Measurements from ENCODE around the gene MKI67.

The MKI67 gene

DNA sequence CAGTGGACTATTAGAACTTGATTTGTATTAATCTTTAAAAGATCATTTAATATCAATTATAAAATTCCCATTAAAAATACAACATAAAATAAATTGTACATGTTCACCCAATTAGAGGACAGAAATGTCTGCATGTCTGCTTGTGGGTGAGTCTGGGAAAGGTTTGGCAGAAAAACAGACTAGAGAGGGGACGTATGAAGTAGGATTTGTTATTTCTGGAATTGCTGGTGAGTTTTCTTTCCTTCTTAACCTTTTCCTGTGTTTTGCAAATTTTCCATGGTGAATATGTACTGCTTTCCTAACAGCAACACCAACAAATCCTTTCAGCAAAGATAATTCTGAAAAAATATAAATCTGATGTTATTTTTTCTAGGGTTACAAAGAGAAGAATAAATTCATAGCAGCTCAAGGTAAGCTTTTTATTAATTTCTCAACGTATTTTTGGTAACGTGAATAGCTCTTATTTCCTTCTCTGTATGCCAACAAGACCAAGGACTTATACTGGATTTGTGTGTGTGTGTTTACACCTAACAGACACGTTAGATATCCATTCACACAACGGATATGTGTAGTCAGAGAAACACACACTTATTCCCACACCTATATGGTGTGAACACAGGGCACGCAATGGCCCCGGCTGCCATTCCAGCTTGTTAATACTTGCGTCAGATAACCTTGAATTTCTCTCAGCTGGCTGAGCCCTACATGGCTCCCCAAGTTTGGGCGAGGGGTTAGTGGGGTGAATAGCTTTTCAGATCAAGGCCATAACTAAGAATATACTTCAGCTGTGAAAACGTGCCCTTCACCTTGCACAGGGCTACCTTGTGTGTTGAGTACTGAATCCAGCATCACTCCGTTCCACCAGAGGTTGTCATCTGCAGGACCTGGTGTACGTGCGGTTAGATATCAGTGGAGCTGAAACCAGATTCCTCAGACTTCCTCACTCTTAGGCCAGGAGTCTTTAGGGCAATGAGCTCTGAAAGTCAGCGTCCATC lies 64.6 kb downstream of the MKI67 start:
- no peak for DNase-seq (ENCODE audit: low read depth)
- H3K4me3 ChIP-seq (ENCODE audit: control insufficient read depth, low read depth, low read length), result no peak overlapping the region
- TF ChIP-seq, protein P1, sequence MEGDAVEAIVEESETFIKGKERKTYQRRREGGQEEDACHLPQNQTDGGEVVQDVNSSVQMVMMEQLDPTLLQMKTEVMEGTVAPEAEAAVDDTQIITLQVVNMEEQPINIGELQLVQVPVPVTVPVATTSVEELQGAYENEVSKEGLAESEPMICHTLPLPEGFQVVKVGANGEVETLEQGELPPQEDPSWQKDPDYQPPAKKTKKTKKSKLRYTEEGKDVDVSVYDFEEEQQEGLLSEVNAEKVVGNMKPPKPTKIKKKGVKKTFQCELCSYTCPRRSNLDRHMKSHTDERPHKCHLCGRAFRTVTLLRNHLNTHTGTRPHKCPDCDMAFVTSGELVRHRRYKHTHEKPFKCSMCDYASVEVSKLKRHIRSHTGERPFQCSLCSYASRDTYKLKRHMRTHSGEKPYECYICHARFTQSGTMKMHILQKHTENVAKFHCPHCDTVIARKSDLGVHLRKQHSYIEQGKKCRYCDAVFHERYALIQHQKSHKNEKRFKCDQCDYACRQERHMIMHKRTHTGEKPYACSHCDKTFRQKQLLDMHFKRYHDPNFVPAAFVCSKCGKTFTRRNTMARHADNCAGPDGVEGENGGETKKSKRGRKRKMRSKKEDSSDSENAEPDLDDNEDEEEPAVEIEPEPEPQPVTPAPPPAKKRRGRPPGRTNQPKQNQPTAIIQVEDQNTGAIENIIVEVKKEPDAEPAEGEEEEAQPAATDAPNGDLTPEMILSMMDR (conservative IDR thresholded peaks at IDR 0.05; ENCODE audit: control insufficient read depth, insufficient read depth, low read depth, low read length), result no peak

DNA sequence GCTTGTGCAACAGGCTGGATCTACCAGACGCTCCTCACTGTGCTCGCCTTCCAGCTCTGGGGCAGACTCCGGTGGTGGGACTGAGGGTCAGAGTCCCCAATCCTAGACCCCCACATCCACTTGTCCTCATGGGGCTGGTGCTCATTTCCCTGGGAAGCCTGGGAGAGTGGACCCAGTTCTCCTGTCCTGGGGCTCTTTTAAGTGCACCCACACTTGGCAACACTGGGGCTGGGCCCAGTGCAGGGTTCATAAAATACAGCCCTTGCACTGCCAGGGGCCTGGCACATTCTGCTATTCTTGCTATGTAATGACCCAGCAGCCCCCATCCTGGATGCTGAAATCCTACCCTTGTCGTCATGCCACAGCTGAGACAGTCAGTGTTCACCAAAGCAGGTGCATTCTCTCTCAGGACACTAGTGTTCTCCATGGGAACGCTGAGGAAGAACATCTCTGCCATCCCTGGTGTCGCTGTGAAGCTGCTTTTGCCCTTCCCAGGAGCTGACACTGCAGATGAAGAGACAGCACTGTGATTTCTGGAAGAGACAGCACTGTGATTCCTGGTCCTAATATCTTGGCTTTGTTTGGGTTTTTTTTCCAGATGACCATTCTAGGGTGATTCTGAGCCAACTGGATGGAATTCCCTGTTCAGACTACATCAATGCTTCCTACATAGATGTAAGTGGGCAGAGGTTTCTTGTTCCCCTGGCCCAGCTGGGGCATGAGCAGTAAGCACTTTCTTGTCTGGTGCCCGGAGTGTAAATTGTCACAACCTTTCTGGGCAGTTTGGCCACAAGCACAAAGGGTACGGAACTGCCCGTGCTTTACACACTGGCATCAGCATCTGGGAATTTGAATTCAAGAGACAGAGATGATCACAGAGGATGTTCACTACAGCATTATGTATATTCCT lies 65.6 kb downstream of the MKI67 start:
- TF ChIP-seq, protein P1 (conservative IDR thresholded peaks at IDR 0.05; ENCODE audit: control insufficient read depth, insufficient read depth, low read depth, low read length), result no peak
- no peak for DNase-seq (ENCODE audit: low read depth)
- no peak overlapping the region for H3K4me3 ChIP-seq (ENCODE audit: control insufficient read depth, low read depth, low read length)

DNA sequence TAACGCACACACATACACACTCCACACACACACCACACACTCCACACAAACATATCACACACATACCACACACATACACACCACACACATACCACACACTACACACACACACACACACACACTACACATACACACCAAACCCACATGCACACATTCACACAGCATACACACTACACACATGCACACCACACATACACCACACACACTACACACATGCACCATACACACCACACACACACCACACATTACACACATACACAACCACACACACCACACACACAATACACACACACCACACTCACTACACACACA lies 66.3 kb downstream of the MKI67 start:
- DNase-seq (ENCODE audit: low read depth), result no peak
- H3K4me3 ChIP-seq (ENCODE audit: control insufficient read depth, low read depth, low read length), result no peak overlapping the region
- TF ChIP-seq, protein P1 (conservative IDR thresholded peaks at IDR 0.05; ENCODE audit: control insufficient read depth, insufficient read depth, low read depth, low read length), result no peak

DNA sequence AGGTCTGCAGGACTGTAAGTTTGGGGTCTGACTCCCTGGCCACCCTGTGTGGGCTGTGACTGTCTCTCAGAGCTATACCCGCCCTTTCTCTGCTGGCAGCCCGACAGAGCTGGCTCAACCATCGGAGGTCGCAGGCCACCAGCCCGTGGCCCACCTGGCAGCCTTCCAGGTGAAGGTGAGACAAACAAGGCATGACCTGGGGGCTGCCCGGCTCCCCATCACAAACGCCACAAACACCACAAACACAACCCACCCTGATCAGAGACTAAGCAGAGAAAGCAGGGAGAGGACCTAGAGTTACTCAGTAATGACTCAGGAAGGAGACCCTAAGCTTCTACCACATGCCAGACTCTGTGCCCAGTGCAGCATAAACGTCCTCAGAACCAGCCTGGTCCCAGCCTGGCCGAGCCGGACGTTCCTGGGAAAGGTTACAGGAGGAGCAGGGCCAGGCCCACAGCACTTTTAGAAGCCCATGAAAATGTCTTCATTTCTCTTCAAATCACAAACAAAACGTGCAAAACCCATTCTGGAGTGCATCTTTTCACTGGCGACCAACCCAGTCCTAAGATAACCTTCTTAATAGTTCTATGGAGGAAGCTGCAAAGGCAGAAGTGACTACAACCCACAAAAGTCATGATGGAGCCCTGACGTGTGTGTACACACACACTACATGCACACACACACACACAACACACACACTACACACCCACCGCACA lies 66.8 kb downstream of the MKI67 start:
- H3K4me3 ChIP-seq (ENCODE audit: control insufficient read depth, low read depth, low read length), result no peak overlapping the region
- DNase-seq (ENCODE audit: low read depth), result no peak
- TF ChIP-seq, protein P1 (conservative IDR thresholded peaks at IDR 0.05; ENCODE audit: control insufficient read depth, insufficient read depth, low read depth, low read length), result no peak

DNA sequence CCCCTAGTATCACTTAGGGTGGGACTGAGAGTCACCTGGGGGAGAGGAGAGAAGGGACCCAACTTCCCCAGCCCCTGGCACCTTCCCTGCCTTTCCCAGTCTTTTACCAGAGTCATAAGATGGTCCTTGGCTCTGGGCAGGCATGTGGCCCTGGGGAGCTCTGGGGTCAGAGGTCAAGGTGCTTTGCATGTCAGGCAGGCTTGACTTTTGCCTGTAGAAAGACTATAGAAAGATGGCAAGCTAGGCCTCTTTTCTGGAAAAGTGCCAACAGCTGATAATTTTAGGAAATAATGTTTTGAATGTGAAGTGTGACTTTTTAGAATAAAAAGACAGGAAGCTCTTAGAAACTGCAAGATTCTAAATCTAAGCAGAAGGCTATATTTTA lies 67.5 kb downstream of the MKI67 start:
- DNase-seq (ENCODE audit: low read depth), result no peak
- TF ChIP-seq, protein P1 (conservative IDR thresholded peaks at IDR 0.05; ENCODE audit: control insufficient read depth, insufficient read depth, low read depth, low read length), result no peak
- H3K4me3 ChIP-seq (ENCODE audit: control insufficient read depth, low read depth, low read length), result no peak overlapping the region

DNA sequence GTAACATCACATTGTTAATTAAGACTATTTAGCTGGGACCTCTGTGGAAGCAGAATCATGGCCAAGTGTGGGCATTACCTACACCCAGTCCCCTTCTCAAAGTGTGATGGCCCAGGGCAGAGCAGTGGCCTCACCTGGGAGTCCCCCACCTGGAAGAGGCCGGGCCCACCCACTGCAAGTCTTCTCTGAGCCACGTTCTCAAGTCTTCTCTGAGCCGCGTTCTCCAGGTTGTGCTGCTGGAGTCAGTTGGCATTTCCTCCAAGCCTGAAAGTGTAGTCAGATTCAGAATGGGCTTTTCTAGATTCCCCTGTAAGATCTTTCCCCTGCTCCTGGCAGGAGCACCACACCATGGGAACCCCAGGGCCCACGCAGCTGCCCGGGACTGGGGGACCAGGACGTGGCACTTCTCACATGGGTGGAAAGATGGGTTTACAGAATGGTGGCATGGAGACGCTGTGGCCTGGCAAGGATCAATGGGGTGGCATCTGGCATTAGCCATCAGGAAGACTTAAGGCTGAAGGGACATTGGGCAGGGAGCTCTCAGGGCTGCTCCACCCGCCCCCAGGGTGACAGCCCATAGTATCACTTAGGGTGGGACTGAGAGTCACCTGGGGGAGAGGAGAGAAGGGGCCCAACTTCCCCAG lies 68.0 kb downstream of the MKI67 start:
- TF ChIP-seq, protein P1 (conservative IDR thresholded peaks at IDR 0.05; ENCODE audit: control insufficient read depth, insufficient read depth, low read depth, low read length), result no peak
- H3K4me3 ChIP-seq (ENCODE audit: control insufficient read depth, low read depth, low read length), result no peak overlapping the region
- DNase-seq (ENCODE audit: low read depth), result no peak

Measured in fibroblast of mammary gland (primary cell).